ENCODE results near the gene PAK2. TPM values are rescaled to one million over a fixed set of nuclear protein-coding genes. Genes with fewer than 3 reads are reported as not detected.

PAK2 gene
- total and polyA plus RNA-seq, 2 of the 4 experiments (the other 2 are of a cell fraction): 31.8 to 36.0 TPM

- no TSS peak for BruUV-seq (replicated peaks)
- H4K20me1 ChIP-seq (ENCODE audit: insufficient read depth, low read length): peaks cover 45% of the 10 kb centered on the region
- H3K14ac ChIP-seq (replicated peaks; ENCODE audit: low read depth, low read length): no peak overlapping the region
- peaks cover 12% of the 10 kb centered on the region; the same call in 1 of the 2 replicates for H3K9me1 ChIP-seq (ENCODE audit: insufficient read depth, low read length)
- ChIA-PET CTCF (no interaction called here), POLR2A (ENCODE audit: unreplicated experiment) (no interaction called here)
- H2BK120ac ChIP-seq (ENCODE audit: low read depth, low read length): no peak overlapping the region
- peaks cover 4% of the 10 kb centered on the region; the same call in 1 of the 2 replicates for H3K4me1 ChIP-seq (ENCODE audit: control insufficient read depth, insufficient read depth, low read length)
- H2AK9ac ChIP-seq (replicated peaks; ENCODE audit: low read depth, low read length, poor library complexity): no peak overlapping the region
- dilution Hi-C loops (cut with HindIII; ENCODE audit: low sequenced_read_pairs, unreplicated experiment): no loop called here
- H3K79me1 ChIP-seq (ENCODE audit: low read depth in 1 of 2, low read length in 2 of 2): peaks cover 37 to 59% of the 10 kb centered on the region in 2 experiments
- H4K5ac ChIP-seq (ENCODE audit: low read depth, low read length): no peak overlapping the region
- no peak overlapping the region for H2BK20ac ChIP-seq (ENCODE audit: low read depth, low read length)
- in situ Hi-C loops (cut with MboI; ENCODE audit: low sequenced_read_pairs): no loop called here
- H2BK15ac ChIP-seq (ENCODE audit: low read depth, low read length): no peak overlapping the region
- no peak overlapping the region for H3K4ac ChIP-seq (ENCODE audit: low read depth, low read length)
- no peak overlapping the region for H3K4me3 ChIP-seq (ENCODE audit: insufficient read depth, low read depth, low read length)
- H3K9me3 ChIP-seq (ENCODE audit: control insufficient read depth, insufficient read depth, low read length): no peaks in the 10 kb centered on the region
- no peak overlapping the region for H3K18ac ChIP-seq (ENCODE audit: low read depth, low read length)
- no peak for DNase-seq
- no peak overlapping the region for H3K23ac ChIP-seq (ENCODE audit: low read depth, low read length)
- no peak overlapping the region for H2AK5ac ChIP-seq (ENCODE audit: low read depth, low read length)
- no peaks in the 10 kb centered on the region for H3K27me3 ChIP-seq (ENCODE audit: control insufficient read depth, insufficient read depth, low read length)
- H3K56ac ChIP-seq (ENCODE audit: extremely low read depth, insufficient read depth, low read length): no peak overlapping the region
- TF ChIP-seq MAFK (IDR thresholded peaks at IDR 0.05; ENCODE audit: low read depth, low read length): no peak
- TF ChIP-seq RFX5 (IDR thresholded peaks at IDR 0.05; ENCODE audit: low read depth, low read length): no peak
- TF ChIP-seq RAD21 (IDR thresholded peaks at IDR 0.05; ENCODE audit: low read length): no peak
- no peak for TF ChIP-seq SMC3 (IDR thresholded peaks at IDR 0.05; ENCODE audit: low read depth, low read length)
- no peak for TF ChIP-seq MAZ (IDR thresholded peaks at IDR 0.05; ENCODE audit: borderline replicate concordance, low read depth, low read length)
- no peak for TF ChIP-seq MXI1 (IDR thresholded peaks at IDR 0.05; ENCODE audit: borderline replicate concordance, low read depth, low read length)
- peak; percentile 55; the same call in 1 of the 2 replicates for TF ChIP-seq CEBPB (IDR thresholded peaks at IDR 0.05; ENCODE audit: low read depth, low read length)
- no peak overlapping the region for H4K91ac ChIP-seq (ENCODE audit: insufficient read depth, low read depth, low read length)
- no peak for ATAC-seq (ENCODE audit: low read depth)
- peaks cover 12% of the 10 kb centered on the region for H3K36me3 ChIP-seq (ENCODE audit: control insufficient read depth, insufficient read depth, low read length)
- intact Hi-C loops (cut with micrococcal nuclease): no loop called here
- no peak overlapping the region for H4K8ac ChIP-seq (ENCODE audit: low read depth in 2 of 2, low read length in 2 of 2)
- H2AFZ ChIP-seq (replicated peaks; ENCODE audit: low read length, poor library complexity): no peak overlapping the region
- H3K27ac ChIP-seq (ENCODE audit: insufficient read depth, low read length): no peak overlapping the region
- no CpG with 5 or more reads among the region's 1 CpG for WGBS, 2 experiments (ENCODE audit: extremely low coverage in 2 of 2, insufficient read length in 1 of 2)
- H3K9ac ChIP-seq (ENCODE audit: low read depth, low read length): no peak overlapping the region
- no peak overlapping the region for H3K4me2 ChIP-seq (ENCODE audit: low read depth, low read length)
- H2BK5ac ChIP-seq (ENCODE audit: low read depth, low read length, poor library complexity, severe bottlenecking): no peak overlapping the region
These were observed 56.7 kb downstream of the PAK2 start for GRCh38 chr3:196796317-196796716.
